ENCODE measurements around the gene C9orf152. TPM values are rescaled to one million over a fixed set of nuclear protein-coding genes. Genes with fewer than 3 reads are reported as not detected.
"Not testable (repeated sequence)": the region's sequence is repeated elsewhere in the genome, so short reads cannot be mapped to it uniquely, and the experiment has no call there.

Gene C9orf152, protein sequence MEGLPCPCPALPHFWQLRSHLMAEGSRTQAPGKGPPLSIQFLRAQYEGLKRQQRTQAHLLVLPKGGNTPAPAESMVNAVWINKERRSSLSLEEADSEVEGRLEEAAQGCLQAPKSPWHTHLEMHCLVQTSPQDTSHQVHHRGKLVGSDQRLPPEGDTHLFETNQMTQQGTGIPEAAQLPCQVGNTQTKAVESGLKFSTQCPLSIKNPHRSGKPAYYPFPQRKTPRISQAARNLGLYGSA
- not detected for total RNA-seq

DNA sequence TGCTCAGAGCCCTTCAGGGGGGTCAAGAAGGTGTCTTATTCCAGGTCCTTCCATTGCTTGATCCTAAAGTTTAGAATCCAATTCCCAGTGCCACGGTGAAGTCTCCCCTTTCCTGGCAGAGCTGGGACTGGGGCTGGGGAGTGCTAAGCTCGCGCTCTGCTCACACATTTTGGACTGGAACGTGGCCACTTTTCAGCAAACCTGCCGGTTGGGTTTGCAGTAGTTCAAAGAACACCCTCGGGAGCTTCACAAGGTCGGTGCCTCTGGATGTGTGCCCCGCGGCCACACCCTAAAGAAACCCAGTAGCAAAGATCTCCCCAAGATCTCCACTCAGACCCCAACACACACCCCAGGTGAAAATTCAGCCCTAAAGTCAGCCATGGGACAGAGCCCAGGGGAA is at the start of gene C9orf152:
TSS of gene C9orf152 (minus strand) at position 129 of the 400 bp plus-strand sequence. CDS start 580 bp downstream, outside the sequence.
- ChIA-PET CTCF (interaction anchor here (1.1 kb wide), 1 partner anchor 24 kb away, joined by 4 read pairs; no protein-coding TSS in a partner anchor), POLR2A (no interaction called here)
- H3K4me3 Mint-ChIP-seq = no peak within 1 kb of the TSS
- no peak for DNase-seq
- no peak within 1 kb of the TSS for H3K27ac Mint-ChIP-seq
- H3K27me3 Mint-ChIP-seq = peaks cover 33% of the 10 kb centered on the region
- no peaks in the 10 kb centered on the region for H3K4me1 Mint-ChIP-seq
- no peaks in the 10 kb centered on the region for H3K36me3 Mint-ChIP-seq (ENCODE audit: low read depth)
- no peaks in the 10 kb centered on the region for H3K9me3 Mint-ChIP-seq

DNA sequence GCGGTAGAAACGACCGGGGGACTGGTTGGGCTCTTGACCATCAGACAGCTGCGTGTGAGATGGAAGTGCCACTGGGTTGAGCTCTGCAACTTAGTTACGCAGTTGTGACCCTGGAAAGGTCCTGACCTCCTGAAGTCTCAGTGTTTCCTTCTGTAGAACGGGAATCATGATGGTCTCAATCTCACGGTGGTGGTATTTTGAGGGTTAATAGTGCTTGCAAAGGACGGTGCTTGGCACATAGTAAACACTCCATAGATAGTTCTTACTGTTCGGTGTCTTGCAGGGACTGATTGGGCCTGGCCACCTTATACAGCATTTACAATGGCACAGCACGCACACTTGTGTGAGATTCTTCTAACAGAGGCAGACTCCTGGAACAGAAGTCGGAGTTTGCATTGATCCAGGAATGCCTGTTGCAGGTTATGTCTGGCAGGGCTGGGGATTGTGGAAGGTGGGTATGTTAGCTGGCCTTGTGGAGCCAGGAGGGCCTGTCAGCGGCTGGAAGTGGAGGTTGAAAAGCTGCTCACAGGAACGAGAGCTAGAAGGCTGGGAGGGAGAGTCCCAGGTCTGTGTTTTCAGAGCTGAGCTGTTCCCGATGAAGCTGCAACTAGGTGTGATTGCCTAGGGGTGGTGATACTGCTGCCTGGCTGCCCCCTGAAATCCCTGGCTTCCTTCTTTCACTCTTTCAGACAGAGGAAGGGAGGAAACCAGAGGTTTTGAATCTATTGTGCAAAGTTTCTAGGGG is 49.3 kb upstream of the C9orf152 start:
- ChIA-PET CTCF (interaction anchor here (0.6 to 1.4 kb wide), 8 partner anchors 11 to 817 kb away, joined by 3 to 7 read pairs (median 3); no protein-coding TSS in a partner anchor), POLR2A (interaction anchor here (0.6 to 2.5 kb wide), 19 partner anchors 14 to 1374 kb away, joined by 3 to 25 read pairs (median 5); partner anchors contain the start of gene DNAJC25)
- Mint-ChIP-seq H3K27ac (peak overlapping the region; percentile 96), H3K27me3 (no peaks in the 10 kb centered on the region), H3K4me1 (peaks cover 48% of the 10 kb centered on the region), H3K4me3 (peak overlapping the region; percentile 87), H3K36me3 (ENCODE audit: low read depth) (peaks cover 24% of the 10 kb centered on the region), H3K9me3 (no peaks in the 10 kb centered on the region)
- peak; percentile 25 for DNase-seq

DNA sequence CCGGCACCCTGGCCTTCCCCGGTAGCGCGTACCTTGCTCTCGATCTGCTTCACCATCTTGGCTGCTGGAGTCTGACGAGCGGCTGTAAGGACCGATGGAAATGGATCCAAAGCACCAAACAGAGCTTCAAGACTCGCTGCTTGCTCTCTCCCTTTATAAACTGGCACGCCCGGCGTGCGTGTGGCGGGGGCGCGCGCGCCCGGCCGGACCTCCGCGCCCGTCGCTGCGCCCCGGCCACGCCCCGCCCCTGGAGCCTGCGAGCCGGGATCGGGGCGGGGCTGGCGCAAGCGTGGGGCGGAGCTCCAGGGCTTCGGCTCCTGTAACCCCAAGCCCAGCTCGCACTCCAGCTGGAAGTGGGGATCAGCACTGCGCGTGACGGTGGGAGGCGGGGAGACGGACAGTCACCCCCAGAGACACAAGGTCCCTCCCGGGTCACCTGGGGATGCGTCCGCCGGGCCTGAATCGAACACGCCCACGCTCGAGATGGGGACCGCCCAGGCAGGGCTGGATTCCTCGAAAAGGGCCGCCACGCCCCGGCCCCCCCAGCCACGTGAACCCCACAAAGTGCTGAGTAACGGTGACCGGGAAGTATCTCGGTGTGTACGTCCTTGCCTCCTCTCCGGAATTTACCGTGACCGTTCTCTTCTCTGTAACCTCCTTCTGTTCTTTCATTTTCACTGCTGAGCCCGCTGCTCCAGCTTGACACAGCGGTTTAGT is 48.6 kb upstream of the C9orf152 start, which contains the start of gene TXN:
TSS of gene TXN (minus strand) at position 128 of the 717 bp plus-strand sequence. CDS start at position 56, 72 bp downstream.
- H3K27ac Mint-ChIP-seq = peak within 1 kb of the TSS; percentile 96
- H3K27me3 Mint-ChIP-seq = no peaks in the 10 kb centered on the region
- POLR2A ChIA-PET = interaction anchor here (0.6 to 2.5 kb wide), 22 partner anchors 8 to 1227 kb away, joined by 3 to 25 read pairs (median 4); no protein-coding TSS in a partner anchor
- CTCF ChIA-PET = interaction anchor here (0.6 to 1.4 kb wide), 8 partner anchors 10 to 816 kb away, joined by 3 to 7 read pairs (median 3); no protein-coding TSS in a partner anchor
- DNase-seq = peak; percentile 91
- H3K4me1 Mint-ChIP-seq = peaks cover 54% of the 10 kb centered on the region
- H3K4me3 Mint-ChIP-seq = peak within 1 kb of the TSS; percentile 87
- peaks cover 28% of the 10 kb centered on the region for H3K36me3 Mint-ChIP-seq (ENCODE audit: low read depth)
- H3K9me3 Mint-ChIP-seq = no peaks in the 10 kb centered on the region

DNA sequence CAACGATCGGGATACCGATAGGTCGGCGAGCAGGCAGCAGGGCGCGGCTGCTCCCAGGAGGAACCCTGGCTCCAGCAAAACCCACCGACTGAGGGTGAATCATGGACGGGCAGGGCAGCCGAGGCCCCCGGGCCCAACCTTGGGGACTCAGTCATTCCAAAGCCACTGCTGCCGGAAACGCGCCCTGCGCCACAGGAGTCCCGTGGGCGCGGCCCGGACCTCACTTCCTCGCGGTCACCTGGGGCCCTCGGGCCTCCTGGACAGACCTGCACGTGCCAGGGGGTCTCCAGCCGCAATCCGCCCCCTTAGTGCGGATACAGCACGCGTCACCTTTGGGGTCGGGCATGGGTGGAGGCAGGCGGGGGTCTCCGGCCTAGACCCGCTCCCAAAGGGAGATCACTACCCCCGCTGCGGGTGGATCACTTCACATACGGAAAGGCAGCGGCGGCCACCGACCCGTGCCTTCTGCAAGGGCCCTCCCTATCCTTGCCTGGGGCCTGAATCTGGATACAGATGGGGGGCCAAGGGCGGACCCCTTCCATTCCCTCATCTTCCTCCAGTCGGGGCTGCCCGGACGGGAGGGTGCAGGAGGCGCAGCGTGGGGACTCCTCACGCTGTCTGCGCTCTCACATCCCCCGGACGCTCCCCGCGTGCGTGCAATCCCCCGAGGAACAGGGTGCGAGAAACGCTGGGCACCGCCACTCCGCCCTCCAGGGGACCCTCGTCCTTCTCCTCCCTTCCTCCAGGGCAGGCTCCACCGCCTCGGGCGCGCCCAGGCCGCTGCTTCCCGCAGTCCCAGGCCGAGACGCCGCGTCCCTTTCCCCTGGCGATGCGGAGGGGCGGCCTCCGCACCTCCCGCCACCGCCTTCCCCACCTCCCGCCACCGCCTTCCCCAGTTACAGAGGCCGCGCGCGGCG is 47.8 kb upstream of the C9orf152 start:
- Mint-ChIP-seq H3K36me3 (ENCODE audit: low read depth) (peaks cover 32% of the 10 kb centered on the region), H3K9me3 (no peaks in the 10 kb centered on the region), H3K27me3 (no peaks in the 10 kb centered on the region), H3K4me1 (peaks cover 57% of the 10 kb centered on the region), H3K27ac (peak overlapping the region; percentile 96), H3K4me3 (peak overlapping the region; percentile 87)
- ChIA-PET CTCF (interaction anchor here (0.7 to 1.4 kb wide), 6 partner anchors 9 to 815 kb away, joined by 3 to 7 read pairs (median 3); no protein-coding TSS in a partner anchor), POLR2A (interaction anchor here (0.8 to 2.5 kb wide), 21 partner anchors 9 to 1227 kb away, joined by 3 to 25 read pairs (median 4); no protein-coding TSS in a partner anchor)
- DNase-seq = peak; percentile 65

DNA sequence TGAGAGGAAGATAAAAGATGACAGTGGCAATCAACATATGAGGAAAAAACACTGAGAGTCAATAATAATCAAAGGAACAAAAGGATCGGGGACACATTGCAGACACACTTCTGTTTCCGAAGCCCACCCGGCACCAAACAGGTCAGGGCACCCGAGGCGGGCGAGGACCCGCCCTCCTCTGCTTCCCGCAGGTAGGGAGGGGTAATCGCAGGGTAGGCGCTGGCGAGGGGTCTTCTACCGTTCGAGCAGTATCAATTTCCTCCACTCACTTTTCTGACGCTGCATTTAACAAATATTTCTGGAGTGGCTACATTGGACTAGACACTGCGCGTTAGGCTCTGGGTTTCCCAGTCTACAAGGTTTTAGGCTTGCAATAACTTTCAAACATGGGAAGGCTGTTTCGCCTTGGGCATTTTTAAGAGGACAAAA is 47.1 kb upstream of the C9orf152 start:
- Mint-ChIP-seq H3K27me3 (no peaks in the 10 kb centered on the region), H3K36me3 (ENCODE audit: low read depth) (peaks cover 37% of the 10 kb centered on the region), H3K4me1 (peaks cover 62% of the 10 kb centered on the region), H3K4me3 (peak overlapping the region; percentile 87), H3K27ac (peak overlapping the region; percentile 96), H3K9me3 (no peaks in the 10 kb centered on the region)
- peak; percentile 21 for DNase-seq
- POLR2A ChIA-PET = no interaction called here
- CTCF ChIA-PET = no interaction called here

DNA sequence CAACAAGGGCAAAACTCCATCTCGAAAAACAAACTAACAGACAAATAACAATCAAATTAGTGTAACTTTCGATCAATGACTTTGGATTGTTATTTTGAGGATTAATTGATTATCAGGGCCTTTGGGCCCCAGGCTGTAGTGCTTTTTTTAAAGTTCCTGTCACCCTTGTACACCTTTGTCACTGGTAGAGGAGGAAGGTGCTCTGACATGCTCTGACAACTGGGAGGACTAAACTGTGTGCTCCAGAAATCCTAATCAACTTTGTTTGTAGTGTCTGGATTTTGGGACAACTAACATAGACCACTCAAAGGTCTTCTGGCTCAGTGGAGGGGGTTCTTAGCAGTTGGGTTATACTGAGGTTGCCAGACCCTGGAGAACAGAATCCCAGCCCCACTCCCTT is 46.5 kb upstream of the C9orf152 start:
- H3K36me3 Mint-ChIP-seq (ENCODE audit: low read depth) = peaks cover 43% of the 10 kb centered on the region
- H3K4me3 Mint-ChIP-seq = peak overlapping the region; percentile 87
- peaks cover 67% of the 10 kb centered on the region for H3K4me1 Mint-ChIP-seq
- ChIA-PET POLR2A (no interaction called here), CTCF (no interaction called here)
- H3K9me3 Mint-ChIP-seq = no peaks in the 10 kb centered on the region
- H3K27ac Mint-ChIP-seq = peak overlapping the region; percentile 96
- DNase-seq = no peak
- no peaks in the 10 kb centered on the region for H3K27me3 Mint-ChIP-seq

DNA sequence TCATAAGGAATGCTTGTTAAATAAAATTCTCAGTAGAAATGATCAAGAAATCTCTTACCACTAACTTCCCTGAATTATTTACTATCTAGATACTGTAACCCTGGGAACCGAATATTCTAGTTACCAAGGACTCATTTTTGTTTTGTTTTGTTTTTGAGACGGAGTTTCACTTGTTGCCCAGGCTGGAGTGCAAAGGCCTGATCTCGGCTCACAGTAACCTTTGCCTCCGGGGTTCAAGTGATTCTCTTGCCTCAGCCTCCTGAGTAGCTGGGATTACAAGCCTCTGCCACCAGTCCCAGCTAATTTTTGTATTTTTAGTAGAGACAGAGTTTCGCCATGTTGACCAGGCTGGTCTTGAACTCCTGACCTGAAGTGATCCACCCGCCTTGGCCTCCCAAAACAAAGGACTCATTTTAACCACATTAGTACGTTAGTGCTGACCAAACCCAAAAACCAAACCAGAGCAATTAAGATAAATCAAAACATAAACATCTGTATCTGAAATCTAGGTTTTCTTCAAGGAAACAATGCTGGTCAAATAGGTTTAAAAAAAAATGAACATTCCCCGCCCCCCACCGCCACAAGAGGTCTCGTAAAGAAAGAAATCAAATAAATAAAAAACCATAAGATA is 44.7 kb upstream of the C9orf152 start:
- H3K9me3 Mint-ChIP-seq = no peaks in the 10 kb centered on the region
- H3K27ac Mint-ChIP-seq = peak overlapping the region; percentile 59
- peaks cover 59% of the 10 kb centered on the region for H3K4me1 Mint-ChIP-seq
- no peak for DNase-seq
- peaks cover 54% of the 10 kb centered on the region for H3K36me3 Mint-ChIP-seq (ENCODE audit: low read depth)
- ChIA-PET POLR2A (no interaction called here), CTCF (no interaction called here)
- H3K27me3 Mint-ChIP-seq = no peaks in the 10 kb centered on the region
- H3K4me3 Mint-ChIP-seq = no peak overlapping the region

DNA sequence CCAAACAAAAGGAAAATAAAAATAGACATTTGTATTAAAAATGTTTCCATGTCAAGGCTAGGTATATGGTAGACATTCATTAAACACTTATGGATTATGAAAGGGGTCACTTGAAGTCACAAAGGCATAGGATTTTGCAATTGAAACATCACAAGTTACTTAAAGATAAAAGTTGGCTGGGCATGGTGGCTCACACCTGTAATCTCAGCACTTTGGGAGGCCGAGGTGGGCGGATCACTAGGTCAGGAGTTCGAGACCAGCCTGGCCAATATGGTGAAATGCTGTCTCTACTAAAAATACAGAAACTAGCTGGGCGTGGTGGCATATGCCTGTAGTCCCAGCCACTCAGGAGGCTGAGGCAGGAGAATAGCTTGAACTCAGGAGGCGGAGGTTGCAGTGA is 43.8 kb upstream of the C9orf152 start:
- H3K4me1 Mint-ChIP-seq = peaks cover 52% of the 10 kb centered on the region
- H3K27me3 Mint-ChIP-seq, DNase-seq, H3K27ac Mint-ChIP-seq, H3K4me3 Mint-ChIP-seq, POLR2A ChIA-PET, CTCF ChIA-PET, H3K9me3 Mint-ChIP-seq: not testable (repeated sequence)
- peaks cover 61% of the 10 kb centered on the region for H3K36me3 Mint-ChIP-seq (ENCODE audit: low read depth)

DNA sequence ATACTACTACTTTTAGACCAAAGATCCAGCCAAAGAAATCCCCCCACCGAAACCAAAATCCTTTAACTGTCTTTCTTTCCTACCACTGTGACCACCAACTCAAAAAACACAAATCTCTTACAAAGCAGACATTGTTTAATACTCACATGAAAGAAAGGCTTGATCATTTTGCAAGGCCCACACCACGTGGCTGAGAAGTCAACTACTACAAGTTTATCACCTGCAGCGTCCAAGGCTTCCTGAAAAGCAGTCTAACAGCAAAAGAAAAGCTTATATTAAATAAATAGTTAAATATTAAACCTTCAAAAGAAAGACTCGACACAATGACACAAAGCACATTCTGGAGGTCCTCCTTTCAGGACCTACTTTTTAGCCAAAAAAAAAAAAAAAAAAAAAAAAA is 43.3 kb upstream of the C9orf152 start:
- ChIA-PET POLR2A (no interaction called here), CTCF (no interaction called here)
- H3K9me3 Mint-ChIP-seq = no peaks in the 10 kb centered on the region
- H3K4me3 Mint-ChIP-seq = no peak overlapping the region
- H3K27ac Mint-ChIP-seq = no peak overlapping the region
- no peaks in the 10 kb centered on the region for H3K27me3 Mint-ChIP-seq
- peaks cover 52% of the 10 kb centered on the region for H3K4me1 Mint-ChIP-seq
- peaks cover 65% of the 10 kb centered on the region for H3K36me3 Mint-ChIP-seq (ENCODE audit: low read depth)
- DNase-seq = no peak

DNA sequence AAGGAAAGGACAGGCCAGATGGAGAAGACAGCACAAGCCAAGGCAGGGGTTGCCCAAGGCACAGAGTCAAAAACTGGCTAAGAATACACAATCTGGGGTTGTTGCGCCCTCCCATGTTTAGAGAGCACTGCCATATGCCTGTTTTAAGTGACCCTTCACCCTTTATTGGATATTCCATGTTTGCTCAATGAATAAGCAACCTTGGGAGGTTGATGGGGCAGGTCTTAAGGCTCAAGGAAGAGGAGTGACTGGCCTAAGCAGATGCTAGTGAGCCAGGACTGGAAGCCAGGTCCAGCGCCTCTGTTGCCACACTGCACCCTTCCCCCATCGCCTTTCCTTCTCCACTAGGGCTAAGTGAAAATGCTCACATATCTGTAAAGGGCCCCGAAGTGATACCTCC is 41.6 kb upstream of the C9orf152 start:
- H3K4me3 Mint-ChIP-seq = no peak overlapping the region
- peaks cover 66% of the 10 kb centered on the region for H3K36me3 Mint-ChIP-seq (ENCODE audit: low read depth)
- peaks cover 48% of the 10 kb centered on the region for H3K4me1 Mint-ChIP-seq
- CTCF ChIA-PET = no interaction called here
- POLR2A ChIA-PET = interaction anchor here (0.6 kb wide), 1 partner anchor 1413 kb away, joined by 3 read pairs; no protein-coding TSS in a partner anchor
- H3K27me3 Mint-ChIP-seq = no peaks in the 10 kb centered on the region
- H3K27ac Mint-ChIP-seq = no peak overlapping the region
- no peak for DNase-seq
- H3K9me3 Mint-ChIP-seq = no peaks in the 10 kb centered on the region

DNA sequence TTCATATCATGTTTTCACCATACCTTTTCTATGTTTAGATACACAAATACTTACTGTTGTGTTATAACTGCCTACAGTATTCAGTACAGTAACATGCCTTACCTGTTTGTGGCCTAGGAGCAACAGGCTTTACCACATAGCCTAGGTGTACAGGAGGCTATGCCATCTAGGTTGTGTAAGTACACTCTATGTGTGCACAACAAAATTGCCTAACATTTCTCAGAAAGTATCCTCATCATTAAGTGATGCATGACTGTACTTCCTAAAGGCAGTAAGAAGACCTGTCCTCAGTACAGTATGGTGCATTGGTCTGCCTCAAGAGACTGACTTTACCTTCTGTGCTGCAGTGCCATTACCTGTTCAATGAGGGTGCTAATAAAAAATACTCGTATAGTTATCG is 40.4 kb upstream of the C9orf152 start:
- no peaks in the 10 kb centered on the region for H3K27me3 Mint-ChIP-seq
- CTCF ChIA-PET = no interaction called here
- peaks cover 74% of the 10 kb centered on the region for H3K36me3 Mint-ChIP-seq (ENCODE audit: low read depth)
- no peaks in the 10 kb centered on the region for H3K9me3 Mint-ChIP-seq
- H3K4me1 Mint-ChIP-seq = peaks cover 36% of the 10 kb centered on the region
- no peak for DNase-seq
- no peak overlapping the region for H3K4me3 Mint-ChIP-seq
- H3K27ac Mint-ChIP-seq = no peak overlapping the region
- POLR2A ChIA-PET = no interaction called here

DNA sequence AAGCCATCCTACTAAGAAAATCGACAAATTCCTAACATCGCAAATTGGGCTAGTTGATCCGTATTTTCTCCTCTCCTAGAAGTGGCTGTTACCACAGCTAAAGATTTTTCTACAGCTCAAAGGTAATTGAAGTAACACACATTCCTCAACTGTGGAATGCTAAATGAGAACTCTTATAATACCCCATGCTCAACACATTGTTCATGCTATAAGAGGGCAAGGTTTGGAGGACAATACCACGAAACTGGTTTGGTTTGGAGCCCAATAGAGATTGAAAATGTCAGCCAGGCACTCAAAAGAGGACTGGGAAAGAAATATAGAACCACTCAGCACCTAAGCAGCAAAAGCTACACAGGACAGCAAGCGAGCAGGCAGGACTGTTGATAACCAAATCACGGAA is 38.3 kb upstream of the C9orf152 start:
- H3K4me1 Mint-ChIP-seq = peaks cover 19% of the 10 kb centered on the region
- no peaks in the 10 kb centered on the region for H3K27me3 Mint-ChIP-seq
- H3K9me3 Mint-ChIP-seq = no peaks in the 10 kb centered on the region
- no peak for DNase-seq
- POLR2A ChIA-PET = no interaction called here
- no peak overlapping the region for H3K4me3 Mint-ChIP-seq
- no peak overlapping the region for H3K27ac Mint-ChIP-seq
- CTCF ChIA-PET = interaction anchor here (0.6 kb wide), 1 partner anchor 10 kb away, joined by 7 read pairs; the partner anchor contains the start of gene TXN
- H3K36me3 Mint-ChIP-seq (ENCODE audit: low read depth) = peaks cover 69% of the 10 kb centered on the region

Measured in activated CD4-positive, alpha-beta memory T cell treated with anti-CD3 and anti-CD28 coated beads, Interleukin-2, amount 10 ng/mL, durations not matched to agents 7 days and 5 days (primary cell).